GM23248 (cell line): ENCODE measurements around the gene ADAMTS15.

Experiments
- EZH2 ChIP-seq: fragments of 200-600 bp; sonication (generic); IDR thresholded peaks from 2 replicates; pipeline ENCODE4 v1.6.1; 2018; ENCODE audit warnings: antibody characterized with exemption, mild to moderate bottlenecking; ENCODE audit not compliant: insufficient read depth, poor library complexity, severe bottlenecking
- EZH2phosphoT487 ChIP-seq: fragments of 200-600 bp; sonication (generic); IDR thresholded peaks from 2 replicates; pipeline ENCODE4 v1.6.1; 2018; ENCODE audit warnings: antibody characterized with exemption, moderate library complexity, mild to moderate bottlenecking, low read depth; ENCODE audit not compliant: insufficient read depth

GRCh38 chr11:130455483-130456127 lies 7.2 kb downstream of the ADAMTS15 start:
- TF ChIP-seq EZH2phosphoT487 (no peak), EZH2 (no peak)
